Epithelial cell of esophagus (primary cell): ENCODE data around the gene CCKAR.
A peak's percentile ranks its signal among the peaks of the same experiment; 100 is the strongest.

ENCODE experiments used
- DNase-seq: peaks from one replicate; pipeline ENCODE4 v3.0.0; 2010; ENCODE audit warnings: low read depth
- H3K4me3 ChIP-seq: 2 replicates; pipeline ENCODE4 v1.5.1; 2011; ENCODE audit warnings: mild to moderate bottlenecking, low read length, control low read depth
- TF ChIP-seq, protein P1 (sequence below): IDR thresholded peaks from 2 replicates; pipeline ENCODE4 v1.5.1; 2011; ENCODE audit warnings: low read depth, mild to moderate bottlenecking, low read length, control low read depth, inconsistent platforms; ENCODE audit not compliant: insufficient read depth; ENCODE audit errors: missing control alignments

The CCKAR gene

DNA sequence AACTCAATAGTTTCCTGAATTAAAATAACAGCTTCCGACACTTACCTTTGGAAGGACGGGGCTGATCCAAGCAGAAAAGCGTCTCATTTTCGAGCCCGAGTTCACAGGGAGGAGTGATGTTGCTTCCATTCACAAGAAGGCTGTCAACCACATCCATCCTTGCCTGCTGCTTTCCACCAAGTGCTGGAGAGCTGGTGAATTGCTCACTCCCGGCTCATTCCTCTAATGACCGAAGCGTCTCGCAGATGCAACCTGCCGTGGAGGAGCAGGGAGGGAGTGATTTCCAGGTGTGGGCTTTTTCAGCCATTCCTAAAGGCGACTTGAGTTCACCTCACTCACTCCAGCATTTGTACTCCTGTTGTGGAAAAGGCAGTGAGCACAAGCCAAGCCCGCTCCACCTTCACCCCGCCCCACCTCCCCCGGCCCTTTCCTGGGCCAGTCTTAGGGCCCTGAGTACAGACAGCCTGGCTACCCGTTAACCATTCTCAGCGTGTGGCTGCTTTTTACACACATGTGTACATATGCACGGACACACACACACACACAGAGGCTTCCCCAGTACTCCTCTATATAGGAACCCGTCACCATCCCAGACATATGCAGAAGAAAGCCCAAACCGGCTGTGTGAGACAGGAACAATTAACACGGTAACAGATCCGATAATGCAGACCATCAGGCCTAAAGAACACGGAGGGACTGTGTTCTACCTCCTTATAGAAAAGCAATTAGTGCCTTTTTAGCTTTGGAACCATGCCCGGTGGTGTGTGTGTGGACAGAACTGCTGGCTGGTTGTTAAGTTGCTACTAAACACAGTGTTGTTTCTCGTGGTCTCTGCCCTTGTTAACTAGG, at the start of gene CCKAR:
TSS of gene CCKAR (minus strand) at position 374 of the 849 bp plus-strand sequence. CDS start at position 157, 217 bp downstream.
- H3K4me3 ChIP-seq: no peak within 1 kb of the TSS
- no peak for DNase-seq
- TF ChIP-seq, protein P1, sequence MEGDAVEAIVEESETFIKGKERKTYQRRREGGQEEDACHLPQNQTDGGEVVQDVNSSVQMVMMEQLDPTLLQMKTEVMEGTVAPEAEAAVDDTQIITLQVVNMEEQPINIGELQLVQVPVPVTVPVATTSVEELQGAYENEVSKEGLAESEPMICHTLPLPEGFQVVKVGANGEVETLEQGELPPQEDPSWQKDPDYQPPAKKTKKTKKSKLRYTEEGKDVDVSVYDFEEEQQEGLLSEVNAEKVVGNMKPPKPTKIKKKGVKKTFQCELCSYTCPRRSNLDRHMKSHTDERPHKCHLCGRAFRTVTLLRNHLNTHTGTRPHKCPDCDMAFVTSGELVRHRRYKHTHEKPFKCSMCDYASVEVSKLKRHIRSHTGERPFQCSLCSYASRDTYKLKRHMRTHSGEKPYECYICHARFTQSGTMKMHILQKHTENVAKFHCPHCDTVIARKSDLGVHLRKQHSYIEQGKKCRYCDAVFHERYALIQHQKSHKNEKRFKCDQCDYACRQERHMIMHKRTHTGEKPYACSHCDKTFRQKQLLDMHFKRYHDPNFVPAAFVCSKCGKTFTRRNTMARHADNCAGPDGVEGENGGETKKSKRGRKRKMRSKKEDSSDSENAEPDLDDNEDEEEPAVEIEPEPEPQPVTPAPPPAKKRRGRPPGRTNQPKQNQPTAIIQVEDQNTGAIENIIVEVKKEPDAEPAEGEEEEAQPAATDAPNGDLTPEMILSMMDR: no peak

DNA sequence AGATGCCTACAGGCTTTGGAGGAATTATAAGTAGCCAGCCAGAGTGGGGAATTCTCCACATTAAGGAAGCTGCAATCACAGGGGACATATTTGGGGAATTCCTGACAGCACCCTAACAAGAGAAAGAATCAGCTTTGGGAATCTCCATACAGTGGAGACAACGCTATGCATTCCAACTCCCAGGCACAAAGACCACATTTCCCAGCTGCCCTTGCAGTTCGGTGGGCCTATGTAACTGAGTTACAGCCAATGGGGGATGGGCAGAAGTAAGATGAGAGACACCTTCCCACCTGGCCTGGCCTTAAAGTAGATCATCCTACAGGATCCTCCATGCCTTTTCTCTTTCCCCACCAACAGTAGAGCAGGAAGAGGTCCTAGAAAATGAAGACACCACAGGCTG, 43.4 kb upstream of the CCKAR start:
- TF ChIP-seq, protein P1: no peak
- H3K4me3 ChIP-seq: no peak overlapping the region
- no peak for DNase-seq

DNA sequence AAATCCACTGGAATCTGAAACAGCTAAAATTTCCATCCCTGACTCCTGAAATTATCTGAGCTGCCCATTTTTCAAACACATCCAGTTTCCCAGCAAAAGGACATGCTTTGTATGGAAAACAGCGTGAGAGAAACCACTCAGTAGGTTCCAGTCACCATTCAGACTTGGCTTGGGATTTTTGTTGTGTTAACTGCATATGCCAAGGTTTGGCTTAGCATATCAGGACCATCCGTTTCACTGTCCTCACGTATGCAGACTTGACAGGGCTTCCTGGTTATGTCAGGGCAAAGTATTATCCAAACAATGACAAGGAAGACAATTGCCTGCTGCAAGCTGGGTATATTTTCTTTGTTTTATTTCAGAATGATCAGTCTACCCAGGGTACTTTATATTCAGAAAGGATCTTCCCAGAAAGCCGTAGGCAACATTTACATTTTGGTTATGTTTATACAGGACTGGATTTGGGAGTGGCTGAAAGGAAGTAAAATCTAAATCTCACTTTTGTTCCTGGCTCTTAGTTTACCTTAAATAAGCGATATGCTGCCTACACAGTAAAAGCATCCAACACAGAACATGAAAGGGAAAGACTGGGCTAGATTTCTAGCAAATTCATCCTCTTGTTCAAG, 41.3 kb upstream of the CCKAR start:
- TF ChIP-seq, protein P1: no peak
- DNase-seq: no peak
- no peak overlapping the region for H3K4me3 ChIP-seq

- TF ChIP-seq, protein P1: no peak
- no peak for DNase-seq
- H3K4me3 ChIP-seq: no peak overlapping the region
Measured at GRCh38 chr4:26530099-26530498, 39.8 kb upstream of the CCKAR start.

- TF ChIP-seq, protein P1: no peak
- no peak overlapping the region for H3K4me3 ChIP-seq
- DNase-seq: no peak
Measured at GRCh38 chr4:26529479-26529878, 39.2 kb upstream of the CCKAR start.

GRCh38 chr4:26525771-26526150, 35.5 kb upstream of the CCKAR start:
- H3K4me3 ChIP-seq: no peak overlapping the region
- DNase-seq: peak; percentile 17
- TF ChIP-seq, protein P1: no peak

DNA sequence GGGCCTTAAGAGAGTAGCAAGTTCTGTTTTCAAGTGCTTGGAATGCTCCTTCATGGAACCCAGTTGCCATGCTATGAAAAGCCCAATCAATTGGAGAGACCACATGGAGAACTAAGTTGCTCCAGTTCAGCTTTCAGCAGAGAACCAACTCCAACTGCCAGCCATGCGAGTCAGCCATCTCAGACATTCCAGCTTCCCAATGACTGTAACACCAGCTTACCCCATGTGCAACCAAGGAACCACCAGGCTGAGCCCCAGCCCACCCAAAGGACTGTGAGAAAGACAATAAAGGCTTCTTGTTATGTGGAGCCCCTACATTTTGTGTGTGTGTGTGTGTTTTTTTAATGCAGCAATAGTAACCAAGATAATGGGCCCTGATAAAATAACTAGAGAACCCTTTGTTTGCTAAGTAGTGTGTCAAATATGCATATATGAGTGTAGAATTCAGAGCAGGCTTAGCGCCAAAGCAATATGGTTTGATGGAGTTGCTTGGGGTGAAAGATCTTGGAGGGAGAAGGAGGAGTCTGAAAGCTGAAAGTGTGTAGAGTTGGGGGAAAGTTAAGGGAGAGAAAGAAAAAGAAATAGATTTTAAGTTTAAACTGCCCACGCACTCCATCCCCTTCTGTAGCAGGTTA, 35.0 kb upstream of the CCKAR start:
- TF ChIP-seq, protein P1: no peak
- peak; percentile 55 for DNase-seq
- H3K4me3 ChIP-seq: no peak overlapping the region
